Lower leg skin (tissue), 4 donors: Measurements from ENCODE around the gene PLPPR1. TPM values are rescaled to one million over a fixed set of nuclear protein-coding genes. Genes with fewer than 3 reads are reported as not detected.

Experiments
- DNase-seq, 2 donors: peaks; one replicate each; pipeline ENCODE4 v3.0.0-alpha.2; 2019; ENCODE audit warnings: low spot score in 2 of 2
- H3K4me3 ChIP-seq: fragments of 200-600 bp; sonication (generic); 2 replicates; pipeline ENCODE4 v1.5.1; 2017; ENCODE audit warnings: mild to moderate bottlenecking, low read depth; ENCODE audit not compliant: poor library complexity, severe bottlenecking
- CTCF ChIP-seq, 3 donors: fragments of 450-650 bp; IDR thresholded peaks; one replicate each; pipeline ENCODE4 v1.5.1; 2016; ENCODE audit warnings: antibody characterized with exemption in 3 of 3, mild to moderate bottlenecking in 3 of 3, moderate library complexity in 2 of 3
- POLR2A ChIP-seq, 2 donors: fragments of 450-650 bp; IDR thresholded peaks; one replicate each; pipeline ENCODE4 v1.6.1; 2016 to 2017; ENCODE audit warnings: antibody characterized with exemption in 2 of 2, mild to moderate bottlenecking in 1 of 2, moderate library complexity in 1 of 2
- WGBS, 2 donors: methylation state at CpG; one replicate each; pipeline ENCODE4 v1.1.5; 2018; 5-methylcytosine and 5-hydroxymethylcytosine counted together
- intact Hi-C: fragments of 100-400 bp; cut with DNase I; formaldehyde crosslinking; loops from one replicate; pipeline ENCODE4 v1.15.0; 2023; ENCODE audit warnings: low total_unique reads
- total RNA-seq, 4 donors: library from RNA; depleted of rRNA; stranded (reverse); fragments of >200 nt; gene quantifications; one replicate each; pipeline ENCODE4 v1.1.0, GENCODE V29; 2016

Gene PLPPR1
- total RNA-seq, 4 donors from 2014 or later = 0.19 to 2.2 (median 0.39) TPM; not detected in 1

DNA sequence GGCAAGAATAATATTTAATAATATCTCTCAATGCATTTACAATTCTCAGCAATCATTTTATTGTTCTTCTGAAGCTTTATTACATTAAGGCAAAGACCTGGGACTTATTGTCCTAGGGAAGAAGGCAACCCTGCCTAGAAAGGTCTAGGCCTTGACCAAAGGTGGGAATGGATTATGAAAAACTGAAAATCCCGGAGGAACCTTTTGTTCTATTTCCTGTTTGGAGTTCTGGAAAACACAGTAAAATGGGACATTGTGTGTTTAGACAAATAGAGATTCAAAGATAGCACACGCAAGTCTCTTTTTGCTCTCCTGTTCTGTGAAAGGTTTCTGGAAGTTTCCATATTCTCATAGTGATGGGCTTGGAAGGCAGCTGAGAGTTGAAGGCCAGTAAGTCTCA is 325.2 kb downstream of the PLPPR1 start:
- TF ChIP-seq POLR2A (IDR thresholded peaks at IDR 0.05) (no peak), CTCF (IDR thresholded peaks at IDR 0.05) (no peak)
- intact Hi-C loops = no loop called here
- DNase-seq = no peak
- H3K4me3 ChIP-seq = no peak overlapping the region
- 86 to 92% methylated on average over 2 of the region's 2 CpGs for WGBS, 2 donors

GRCh38 chr9:101354143-101354764 is 325.7 kb downstream of the PLPPR1 start:
- intact Hi-C loops = no loop called here
- H3K4me3 ChIP-seq = no peak overlapping the region
- WGBS, 2 donors = 75 to 82% methylated on average over 5 of the region's 5 CpGs
- TF ChIP-seq POLR2A (IDR thresholded peaks at IDR 0.05) (no peak), CTCF (IDR thresholded peaks at IDR 0.05) (no peak)
- DNase-seq = no peak

DNA sequence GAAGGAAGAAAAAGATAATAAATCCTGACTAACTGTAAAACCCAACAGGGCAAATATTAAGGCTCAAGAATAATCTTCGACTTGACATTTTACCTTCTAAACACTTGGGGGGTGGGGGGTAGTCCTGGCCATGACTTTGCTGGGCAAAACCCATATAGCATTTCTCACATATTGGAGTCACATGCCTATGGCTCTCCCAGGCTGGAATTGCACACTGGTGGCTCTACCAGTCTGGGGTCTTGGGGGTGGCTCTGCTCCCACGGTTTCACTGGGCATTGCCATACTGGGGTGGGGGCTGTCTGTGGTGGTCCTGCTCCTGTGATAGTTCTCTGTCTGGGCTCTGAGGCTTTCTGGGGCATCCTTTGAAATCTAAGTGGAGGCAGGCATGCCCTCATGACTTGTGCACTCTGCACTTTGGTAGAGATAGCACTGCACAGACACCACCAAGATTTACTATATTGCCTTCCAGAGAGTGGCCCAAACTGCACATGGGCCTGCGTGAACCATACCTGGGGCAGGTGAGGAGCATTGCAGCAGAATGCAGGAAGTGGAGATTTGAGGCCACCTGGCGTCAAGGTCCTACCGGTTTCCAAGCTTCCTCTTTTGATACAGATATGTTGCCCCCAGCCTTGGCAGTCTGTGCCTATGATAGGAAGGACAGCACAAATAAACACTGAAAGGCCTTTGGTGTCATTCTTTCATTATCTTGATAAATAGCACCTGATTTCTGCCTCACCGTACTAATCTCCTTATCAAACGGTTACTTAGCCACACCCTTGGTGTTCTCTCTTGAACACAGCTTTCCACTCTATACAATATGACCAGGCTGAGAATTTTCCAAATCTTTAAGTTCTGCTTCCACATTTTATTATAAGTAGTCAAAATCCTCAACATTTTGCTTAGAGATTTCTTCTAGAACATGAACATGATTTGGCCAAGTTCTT is 326.5 kb downstream of the PLPPR1 start:
- no peak overlapping the region for H3K4me3 ChIP-seq
- no peak for TF ChIP-seq CTCF (IDR thresholded peaks at IDR 0.05)
- no peak for TF ChIP-seq POLR2A (IDR thresholded peaks at IDR 0.05)
- 65 to 81% methylated on average over 7 of the region's 7 CpGs for WGBS, 2 donors
- intact Hi-C loops = no loop called here
- no peak for DNase-seq

DNA sequence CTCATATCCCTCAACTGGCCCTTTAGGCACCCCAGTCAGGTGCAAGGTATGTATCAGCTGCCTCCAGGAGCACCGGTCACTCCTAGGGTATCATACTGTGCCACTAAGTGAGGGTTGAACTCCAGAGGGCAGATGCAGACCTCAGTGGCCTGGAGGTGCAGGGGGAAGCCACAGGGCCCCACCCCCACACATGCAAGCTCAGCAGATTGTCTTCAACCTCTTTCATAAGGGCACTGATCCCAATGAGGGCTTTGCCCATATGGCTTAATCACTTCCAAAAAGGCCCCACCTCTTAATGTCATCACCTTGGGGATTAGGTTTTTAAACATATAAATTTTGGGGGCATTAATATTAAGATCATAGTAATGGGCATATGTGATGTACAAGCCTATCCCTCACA is 328.1 kb downstream of the PLPPR1 start:
- WGBS, 2 donors = 36 to 100% methylated on average over 1 of the region's 1 CpG
- intact Hi-C loops = no loop called here
- no peak for TF ChIP-seq POLR2A (IDR thresholded peaks at IDR 0.05)
- no peak for TF ChIP-seq CTCF (IDR thresholded peaks at IDR 0.05)
- H3K4me3 ChIP-seq = no peak overlapping the region
- DNase-seq = no peak

GRCh38 chr9:101359679-101360078 is 331.2 kb downstream of the PLPPR1 start:
- TF ChIP-seq POLR2A (IDR thresholded peaks at IDR 0.05) (no peak), CTCF (IDR thresholded peaks at IDR 0.05) (no peak)
- WGBS, 2 donors = 65 to 78% methylated on average over 1 of the region's 1 CpG
- intact Hi-C loops = no loop called here
- no peak overlapping the region for H3K4me3 ChIP-seq
- DNase-seq = no peak
